Trophoblast cell (in vitro differentiated cells and primary cell): ENCODE measurements around the gene ARHGEF10L.

Source experiments
- DNase-seq, 2 donors: peaks; one replicate each; pipeline ENCODE4 v3.0.0-alpha.2; 2016
- H2AFZ ChIP-seq: 2 replicates; pipeline ENCODE4 v1.6.1; 2013; ENCODE audit warnings: low read length, moderate library complexity, mild to moderate bottlenecking; ENCODE audit not compliant: insufficient read depth, poor library complexity
- H2AK5ac ChIP-seq: 2 replicates; pipeline ENCODE4 v1.6.1; 2013; ENCODE audit warnings: mild to moderate bottlenecking, low read length
- H2BK120ac ChIP-seq: 2 replicates; pipeline ENCODE4 v1.6.1; 2013; ENCODE audit warnings: low read length, mild to moderate bottlenecking, moderate library complexity; ENCODE audit not compliant: insufficient read depth, poor library complexity
- H2BK12ac ChIP-seq: 2 replicates; pipeline ENCODE4 v1.6.1; 2013; ENCODE audit warnings: mild to moderate bottlenecking, low read length, moderate library complexity
- H2BK5ac ChIP-seq: 2 replicates; pipeline ENCODE4 v1.6.1; 2013; ENCODE audit warnings: low read length, low read depth, moderate library complexity, mild to moderate bottlenecking; ENCODE audit not compliant: poor library complexity
- H3K14ac ChIP-seq: 2 replicates; pipeline ENCODE4 v1.6.1; 2013; ENCODE audit warnings: mild to moderate bottlenecking, low read length
- H3K18ac ChIP-seq: 2 replicates; pipeline ENCODE4 v1.6.1; 2013; ENCODE audit warnings: mild to moderate bottlenecking, low read length
- H3K23ac ChIP-seq: 2 replicates; pipeline ENCODE4 v1.6.1; 2013; ENCODE audit warnings: low read length
- H3K27ac ChIP-seq: 2 replicates; pipeline ENCODE4 v1.5.1; 2013; ENCODE audit warnings: low read depth, mild to moderate bottlenecking, inconsistent platforms, low read length, moderate library complexity
- H3K27me3 ChIP-seq: 2 replicates; pipeline ENCODE4 v1.6.1; 2013; ENCODE audit warnings: inconsistent platforms, mild to moderate bottlenecking, low read length, moderate library complexity; ENCODE audit not compliant: insufficient read depth
- H3K36me3 ChIP-seq, 2 experiments: 1 replicate in 1 of 2; 2 replicates in 1 of 2; pipeline ENCODE4 v1.6.1; 2013; ENCODE audit warnings: low read length in 2 of 2, mild to moderate bottlenecking in 2 of 2, moderate library complexity in 1 of 2; ENCODE audit not compliant: insufficient read depth in 2 of 2, control insufficient read depth in 1 of 2
- H3K4ac ChIP-seq: 2 replicates; pipeline ENCODE4 v1.6.1; 2013; ENCODE audit warnings: low read depth, mild to moderate bottlenecking, low read length, moderate library complexity
- H3K4me1 ChIP-seq, 2 experiments: 1 replicate in 1 of 2; 2 replicates in 1 of 2; pipeline ENCODE4 v1.6.1; 2013; ENCODE audit warnings: low read length in 2 of 2, mild to moderate bottlenecking in 2 of 2, moderate library complexity in 1 of 2; ENCODE audit not compliant: insufficient read depth in 2 of 2, control insufficient read depth in 1 of 2
- H3K4me2 ChIP-seq: 2 replicates; pipeline ENCODE4 v1.6.1; 2013; ENCODE audit warnings: inconsistent platforms, mild to moderate bottlenecking, low read length, moderate library complexity
- H3K4me3 ChIP-seq: 2 replicates; pipeline ENCODE4 v1.5.1; 2013; ENCODE audit warnings: mild to moderate bottlenecking, low read depth, low read length, inconsistent platforms
- H3K79me1 ChIP-seq: one replicate; pipeline ENCODE4 v1.6.1; 2013; ENCODE audit warnings: low read length
- H3K79me2 ChIP-seq: 2 replicates; pipeline ENCODE4 v1.6.1; 2013; ENCODE audit warnings: low read length, mild to moderate bottlenecking; ENCODE audit not compliant: control insufficient read depth, insufficient read depth, poor library complexity
- H3K9ac ChIP-seq: 2 replicates; pipeline ENCODE4 v1.6.1; 2013; ENCODE audit warnings: mild to moderate bottlenecking, low read length
- H3K9me3 ChIP-seq: 2 replicates; pipeline ENCODE4 v1.6.1; 2013; ENCODE audit warnings: low read depth, mild to moderate bottlenecking, control low read depth, inconsistent platforms, low read length; ENCODE audit not compliant: insufficient read depth
- H4K12ac ChIP-seq: 2 replicates; pipeline ENCODE4 v1.6.1; 2013; ENCODE audit warnings: low read depth, mild to moderate bottlenecking, low read length, moderate library complexity
- H4K8ac ChIP-seq: 2 replicates; pipeline ENCODE4 v1.6.1; 2013; ENCODE audit warnings: low read depth, mild to moderate bottlenecking, low read length, moderate library complexity
- H4K91ac ChIP-seq: one replicate; pipeline ENCODE4 v1.6.1; 2013; ENCODE audit warnings: low read depth, mild to moderate bottlenecking, low read length, moderate library complexity
- WGBS: extraction: QIAGEN DNeasy Blood & Tissue Kit; methylation state at CpG from one replicate; pipeline ENCODE4 v1.1.7; 2013; ENCODE audit warnings: missing lambda C conversion rate; ENCODE audit not compliant: insufficient read length, insufficient coverage; ENCODE audit errors: extremely low coverage; 5-methylcytosine and 5-hydroxymethylcytosine counted together

Gene ARHGEF10L

GRCh38 chr1:17511188-17511587, 28.3 kb upstream of the ARHGEF10L start:
- no CpG with 5 or more reads among the region's 2 CpGs for WGBS
- Histone ChIP-seq H2BK12ac (no peak overlapping the region), H4K91ac (no peak overlapping the region), H2BK5ac (no peak overlapping the region), H3K79me1 (no peaks in the 10 kb centered on the region), H3K14ac (no peak overlapping the region), H4K12ac (no peak overlapping the region), H3K23ac (no peak overlapping the region), H4K8ac (no peak overlapping the region), H3K9me3 (peaks cover 2% of the 10 kb centered on the region), H2BK120ac (no peak overlapping the region), H3K18ac (no peak overlapping the region), H2AK5ac (no peak overlapping the region), H3K27me3 (no peaks in the 10 kb centered on the region), H3K36me3 (no peaks in the 10 kb centered on the region), H2AFZ (no peak overlapping the region), H3K4ac (no peak overlapping the region), H3K79me2 (no peaks in the 10 kb centered on the region), H3K4me1 (no peaks in the 10 kb centered on the region), H3K9ac (no peak overlapping the region), H3K4me3 (no peak overlapping the region), H3K4me2 (no peak overlapping the region), H3K27ac (no peak overlapping the region)
- DNase-seq, result no peak

- Histone ChIP-seq H2AK5ac (no peak overlapping the region), H3K79me1 (no peaks in the 10 kb centered on the region), H2BK12ac (no peak overlapping the region), H3K79me2 (no peaks in the 10 kb centered on the region), H3K36me3 (no peaks in the 10 kb centered on the region), H3K14ac (no peak overlapping the region), H3K4me3 (no peak overlapping the region), H3K4ac (no peak overlapping the region), H3K4me1 (no peaks in the 10 kb centered on the region), H3K9ac (no peak overlapping the region), H3K9me3 (peaks cover 2% of the 10 kb centered on the region), H4K8ac (no peak overlapping the region), H4K91ac (no peak overlapping the region), H4K12ac (no peak overlapping the region), H3K4me2 (no peak overlapping the region), H3K18ac (no peak overlapping the region), H3K27ac (no peak overlapping the region), H3K27me3 (no peaks in the 10 kb centered on the region), H2BK5ac (no peak overlapping the region), H2AFZ (no peak overlapping the region), H2BK120ac (no peak overlapping the region), H3K23ac (no peak overlapping the region)
- no CpG with 5 or more reads among the region's 4 CpGs for WGBS
- no peak for DNase-seq
These were observed 26.4 kb upstream of the ARHGEF10L start for GRCh38 chr1:17513131-17513530.

DNA sequence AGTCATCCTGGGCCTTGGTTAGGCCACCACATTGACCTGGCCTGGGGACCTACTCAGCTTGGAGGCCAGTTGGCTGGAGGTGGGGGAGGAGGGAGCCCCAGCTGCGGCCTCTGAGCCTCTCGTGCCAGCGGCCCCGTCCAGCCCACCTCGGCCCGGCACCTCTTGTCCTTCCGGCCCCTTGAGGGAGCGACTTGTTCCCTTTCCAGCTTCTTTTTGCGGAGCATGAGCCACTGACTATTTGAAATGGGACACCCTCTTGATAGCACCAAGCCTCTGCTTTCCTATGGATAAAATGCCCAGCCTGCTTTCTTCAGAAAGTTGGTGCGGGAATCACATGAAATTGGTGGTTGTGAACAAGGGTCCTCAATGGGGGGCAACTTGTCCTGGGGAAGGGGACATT, 24.7 kb upstream of the ARHGEF10L start:
- Histone ChIP-seq H2BK5ac (no peak overlapping the region), H3K27ac (no peak overlapping the region), H3K36me3 (no peaks in the 10 kb centered on the region), H3K23ac (no peak overlapping the region), H2AFZ (no peak overlapping the region), H3K9ac (no peak overlapping the region), H3K14ac (no peak overlapping the region), H2BK120ac (no peak overlapping the region), H3K4me1 (peaks cover under 1 to 1% of the 10 kb centered on the region in 2 experiments), H3K9me3 (no peaks in the 10 kb centered on the region), H3K4me3 (no peak overlapping the region), H4K91ac (no peak overlapping the region), H2BK12ac (no peak overlapping the region), H3K18ac (no peak overlapping the region), H3K79me1 (no peaks in the 10 kb centered on the region), H2AK5ac (no peak overlapping the region), H3K27me3 (no peaks in the 10 kb centered on the region), H3K79me2 (no peaks in the 10 kb centered on the region), H4K12ac (no peak overlapping the region), H3K4ac (no peak overlapping the region), H3K4me2 (no peak overlapping the region), H4K8ac (no peak overlapping the region)
- WGBS, result no CpG with 5 or more reads among the region's 10 CpGs
- DNase-seq, result no peak

DNA sequence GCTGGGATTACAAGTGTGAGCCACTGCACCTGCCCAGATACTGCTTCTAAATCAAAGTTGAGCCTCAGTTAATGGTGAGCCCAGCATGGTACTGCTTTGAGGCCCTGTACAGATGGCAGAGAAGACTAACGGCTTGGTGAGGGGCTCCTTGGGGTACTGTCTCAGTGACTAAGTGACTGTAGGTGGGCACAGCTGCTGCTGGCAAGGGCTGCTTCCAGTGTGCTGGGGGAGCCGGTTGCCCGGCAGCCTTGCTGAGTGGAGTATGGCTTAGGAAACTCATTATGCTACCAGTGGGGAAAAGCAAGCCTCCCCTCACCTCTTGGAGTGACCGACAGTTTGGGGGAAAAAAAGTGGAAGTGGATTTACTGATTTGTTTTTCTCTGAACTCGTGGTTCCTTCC, 23.6 kb upstream of the ARHGEF10L start:
- no CpG with 5 or more reads among the region's 5 CpGs for WGBS
- H2BK12ac ChIP-seq, result no peak overlapping the region

More for the DNA sequence above, 23.6 kb upstream of the ARHGEF10L start:
- Histone ChIP-seq H3K9ac (no peak overlapping the region), H2BK120ac (no peak overlapping the region), H3K79me1 (peaks cover 2% of the 10 kb centered on the region), H4K91ac (no peak overlapping the region), H3K23ac (no peak overlapping the region), H3K27ac (no peak overlapping the region), H4K8ac (no peak overlapping the region), H3K27me3 (no peaks in the 10 kb centered on the region), H2AFZ (no peak overlapping the region), H3K18ac (no peak overlapping the region), H3K36me3 (no peaks in the 10 kb centered on the region), H3K4me2 (no peak overlapping the region), H4K12ac (no peak overlapping the region), H3K9me3 (no peaks in the 10 kb centered on the region), H3K79me2 (no peaks in the 10 kb centered on the region), H2BK5ac (no peak overlapping the region), H3K4me3 (no peak overlapping the region), H3K14ac (no peak overlapping the region), H2AK5ac (no peak overlapping the region), H3K4me1 (peaks cover 9 to 10% of the 10 kb centered on the region in 2 experiments), H3K4ac (no peak overlapping the region)
- DNase-seq, result no peak
